A673 (cell line): ENCODE results near the gene ERBB3. TPM values are rescaled to one million over a fixed set of nuclear protein-coding genes. Genes with fewer than 3 reads are reported as not detected.

ENCODE experiments used
- BruUV-seq: library from RNA; stranded (reverse); fragments of 400-500 nt; replicated peaks from 2 replicates; lab custom pipeline; 2021; lab: Mats Ljungman, UMichigan
- CTCF ChIA-PET: fragments of 300-600 bp; sonication (Branson Sonifier 250); formaldehyde crosslinking; loops from one replicate; lab custom pipeline; 2022; ENCODE audit warnings: antibody characterized with exemption; lab: Charles Lee
- POLR2A ChIA-PET: fragments of 300-600 bp; sonication (Branson Sonifier 250); formaldehyde crosslinking; loops from one replicate; lab custom pipeline; 2022; ENCODE audit warnings: antibody characterized with exemption; ENCODE audit not compliant: low non-redundant PET; lab: Charles Lee
- DNase-seq: peaks from one replicate; pipeline ENCODE4 v3.0.0-alpha.2; 2015; ENCODE audit warnings: low spot score
- H3K27ac ChIP-seq: fragments of 200-600 bp; sonication (generic); 2 replicates; pipeline ENCODE4 v1.5.1; 2016; ENCODE audit warnings: mixed run types, low read depth, mild to moderate bottlenecking, mixed read lengths, antibody characterized with exemption, low read length; ENCODE audit not compliant: poor library complexity, severe bottlenecking
- H3K27me3 ChIP-seq: fragments of 200-600 bp; sonication (generic); replicated peaks from 2 replicates; pipeline ENCODE4 v1.6.1; 2017; ENCODE audit warnings: mixed run types, low read depth, mild to moderate bottlenecking, mixed read lengths, antibody characterized with exemption, low read length; ENCODE audit not compliant: insufficient read depth, poor library complexity
- H3K36me3 ChIP-seq: fragments of 200-600 bp; sonication (generic); 2 replicates; pipeline ENCODE4 v1.6.1; 2016; ENCODE audit warnings: mixed run types, mild to moderate bottlenecking, mixed read lengths, antibody characterized with exemption, low read length; ENCODE audit not compliant: insufficient read depth, poor library complexity, severe bottlenecking
- H3K4me1 ChIP-seq: fragments of 200-600 bp; sonication (generic); 2 replicates; pipeline ENCODE4 v1.6.1; 2017; ENCODE audit warnings: mixed run types, mild to moderate bottlenecking, mixed read lengths, antibody characterized with exemption, low read length; ENCODE audit not compliant: insufficient read depth, poor library complexity, severe bottlenecking
- H3K4me3 ChIP-seq: fragments of 200-600 bp; sonication (generic); 2 replicates; pipeline ENCODE4 v1.5.1; 2016; ENCODE audit warnings: low read depth, mixed run types, mild to moderate bottlenecking, mixed read lengths, low read length; ENCODE audit not compliant: poor library complexity, severe bottlenecking
- H3K9me3 ChIP-seq: fragments of 200-600 bp; sonication (generic); 2 replicates; pipeline ENCODE4 v1.6.1; 2016; ENCODE audit warnings: mixed run types, low read depth, mild to moderate bottlenecking, mixed read lengths, antibody characterized with exemption, low read length; ENCODE audit not compliant: poor library complexity, severe bottlenecking
- CTCF ChIP-seq: fragments of 300-800, 200-600 bp; sonication (generic); conservative IDR thresholded peaks from 2 replicates; pipeline ENCODE4 v1.5.1; 2017; ENCODE audit warnings: low read depth, mild to moderate bottlenecking, antibody characterized with exemption, low read length, moderate library complexity, mixed read lengths
- EZH2 ChIP-seq: fragments of 200-600 bp; sonication (generic); IDR thresholded peaks from 2 replicates; pipeline ENCODE4 v1.6.1; 2017; ENCODE audit warnings: borderline replicate concordance, low read depth, mild to moderate bottlenecking, mixed read lengths, antibody characterized with exemption, low read length; ENCODE audit not compliant: poor library complexity, severe bottlenecking
- intact Hi-C: fragments of 100-400 bp; cut with micrococcal nuclease; formaldehyde crosslinking; loops from one replicate; pipeline ENCODE4 v1.10.0; 2022; ENCODE audit not compliant: unreplicated experiment
- total RNA-seq: library from RNA; stranded (reverse); gene quantifications from 2 replicates; pipeline ENCODE4 v1.2.3, GENCODE V29; 2021

ERBB3 gene
- total RNA-seq, 1 experiment from 2014 or later = 2.0 TPM

GRCh38 chr12:56127888-56128669 is 48.1 kb downstream of the ERBB3 start, which contains the start of gene ESYT1:
Gene ESYT1 (plus strand): TSS chr12:56128267. CDS start chr12:56128320, 53 bp downstream.
- TF ChIP-seq CTCF = no peak
- no peak for TF ChIP-seq EZH2
- intact Hi-C loops = loop anchor here (2.0 kb wide), 2 partner anchors 29 to 61 kb away; partner anchors contain the start of gene SMARCC2
- no peaks in the 10 kb centered on the region for H3K27me3 ChIP-seq
- TSS peak; percentile 45 for BruUV-seq
- peak; percentile 100 for DNase-seq
- H3K9me3 ChIP-seq = no peaks in the 10 kb centered on the region
- POLR2A ChIA-PET = interaction anchor here (0.5 to 0.7 kb wide), 3 partner anchors 24 to 373 kb away, joined by 3 to 6 read pairs (median 3); partner anchors contain the start of gene MYL6B
- peak within 1 kb of the TSS; percentile 72 for H3K4me3 ChIP-seq
- peaks cover 21% of the 10 kb centered on the region for H3K4me1 ChIP-seq
- H3K36me3 ChIP-seq = peaks cover 24% of the 10 kb centered on the region
- H3K27ac ChIP-seq = peak within 1 kb of the TSS; percentile 76
- CTCF ChIA-PET = interaction anchor here (0.7 to 1.7 kb wide), 4 partner anchors 8 to 336 kb away, joined by 3 to 15 read pairs (median 8); partner anchors contain the start of genes SMARCC2 and ZC3H10

DNA sequence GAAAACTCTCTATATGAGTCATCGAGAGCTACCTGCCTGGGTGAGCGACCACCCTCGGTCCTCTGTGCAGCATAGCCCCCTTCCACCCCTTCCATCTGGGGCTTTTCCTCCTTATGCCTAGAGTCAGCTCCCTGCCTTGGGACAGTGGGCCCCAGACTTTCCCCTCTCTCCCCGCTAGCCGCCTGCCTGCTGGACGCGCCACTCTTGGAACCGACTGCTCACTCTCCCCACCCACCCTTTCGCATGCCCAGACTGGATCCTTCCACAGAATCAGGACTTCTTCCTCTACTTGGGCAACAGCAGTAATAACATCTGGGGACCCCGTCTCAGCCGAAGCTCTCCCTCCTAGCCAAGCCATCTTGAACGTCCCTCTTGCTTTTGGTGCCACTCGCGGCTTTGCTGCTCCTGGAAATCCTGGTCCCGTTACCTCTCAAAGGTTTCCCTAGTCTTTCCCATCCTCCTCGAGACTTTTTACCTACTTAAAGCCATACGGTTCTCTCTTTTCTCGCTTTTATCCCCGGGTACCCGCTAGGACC is 48.8 kb downstream of the ERBB3 start:
- POLR2A ChIA-PET = interaction anchor here (0.6 kb wide), 1 partner anchor 28 kb away, joined by 5 read pairs; no protein-coding TSS in a partner anchor
- H3K27me3 ChIP-seq = no peaks in the 10 kb centered on the region
- no peaks in the 10 kb centered on the region for H3K9me3 ChIP-seq
- H3K27ac ChIP-seq = peak overlapping the region; percentile 74
- intact Hi-C loops = loop anchor here (2.0 kb wide), 1 partner anchor 28 kb away; no protein-coding TSS in a partner anchor
- no peak for TF ChIP-seq EZH2
- no peak for TF ChIP-seq CTCF
- CTCF ChIA-PET = interaction anchor here (0.7 to 1.7 kb wide), 3 partner anchors 11 to 61 kb away, joined by 3 to 15 read pairs (median 13); partner anchors contain the start of genes SMARCC2 and ZC3H10
- H3K4me1 ChIP-seq = peaks cover 21% of the 10 kb centered on the region
- peak overlapping the region; percentile 72 for H3K4me3 ChIP-seq
- BruUV-seq = no TSS peak
- peaks cover 31% of the 10 kb centered on the region for H3K36me3 ChIP-seq
- DNase-seq = peak; percentile 51

- BruUV-seq = no TSS peak
- Histone ChIP-seq H3K27ac (peak overlapping the region; percentile 74), H3K9me3 (no peaks in the 10 kb centered on the region), H3K4me3 (peak overlapping the region; percentile 72), H3K4me1 (peaks cover 21% of the 10 kb centered on the region), H3K27me3 (no peaks in the 10 kb centered on the region), H3K36me3 (peaks cover 37% of the 10 kb centered on the region)
- DNase-seq = peak; percentile 67
- intact Hi-C loops = loop anchor here (2.0 kb wide), 1 partner anchor 27 kb away; no protein-coding TSS in a partner anchor
- ChIA-PET POLR2A (interaction anchor here (0.6 kb wide), 1 partner anchor 28 kb away, joined by 5 read pairs; no protein-coding TSS in a partner anchor), CTCF (interaction anchor here (0.7 kb wide), 1 partner anchor 60 kb away, joined by 3 read pairs; the partner anchor contains the start of gene SMARCC2)
- TF ChIP-seq EZH2 = no peak
- TF ChIP-seq CTCF = no peak
Measured at GRCh38 chr12:56129206-56129941, 49.4 kb downstream of the ERBB3 start.
